B cell (primary cell): ENCODE data around the gene PDXK. TPM values are rescaled to one million over a fixed set of nuclear protein-coding genes. Genes with fewer than 3 reads are reported as not detected.

Experiments
- ATAC-seq: fragments of 200-7000 bp; cut with Tn5 transposase; one replicate; pipeline ENCODE4 v1.10.0; 2021; ENCODE audit warnings: low read depth, mild to moderate bottlenecking, moderate number of reproducible peaks, moderate library complexity
- CTCF ChIA-PET: fragments of 350-600 bp; sonication (Branson Sonifier 250); formaldehyde crosslinking; loops from one replicate; lab custom pipeline; 2021; ENCODE audit warnings: antibody characterized with exemption, inconsistent platforms; lab: Charles Lee
- POLR2A ChIA-PET: fragments of 350-600 bp; sonication (Branson Sonifier 250); formaldehyde crosslinking; loops from one replicate; lab custom pipeline; 2021; ENCODE audit warnings: antibody characterized with exemption; lab: Charles Lee
- DNase-seq: peaks from one replicate; pipeline ENCODE4 v3.0.0; 2013
- H2AFZ ChIP-seq: 2 replicates; pipeline ENCODE4 v1.6.1; 2012; ENCODE audit warnings: mild to moderate bottlenecking, low read depth, low read length; ENCODE audit not compliant: insufficient read depth, poor library complexity, severe bottlenecking
- H3K27ac ChIP-seq, 2 donors: 1 replicate in 1 of 2; 2 replicates in 1 of 2; pipeline ENCODE4 v1.5.1; 2012 to 2013; ENCODE audit warnings: low read length in 2 of 2, mild to moderate bottlenecking in 2 of 2, moderate library complexity in 1 of 2
- H3K27me3 ChIP-seq, 4 experiments: fragments of 200-600 bp in 1 of 4; sonication (generic) in 1 of 4; replicated peaks in 1 of 4; 1 replicate in 2 of 4; 2 replicates in 2 of 4; pipeline versions ENCODE4 v1.6.1 to v1.7.0; 2013 to 2016; ENCODE audit warnings: low read length in 3 of 4, mild to moderate bottlenecking in 2 of 4, mixed read lengths in 1 of 4, moderate library complexity in 1 of 4; ENCODE audit not compliant: insufficient read depth in 4 of 4, control insufficient read depth in 3 of 4; ENCODE audit errors: control extremely low read depth in 1 of 4
- H3K36me3 ChIP-seq, 2 experiments: replicated peaks in 1 of 2; 1 replicate in 1 of 2; 2 replicates in 1 of 2; pipeline versions ENCODE4 v1.6.1 to v1.7.1; 2013; ENCODE audit warnings: low read length in 1 of 2; ENCODE audit not compliant: insufficient read depth in 2 of 2, control insufficient read depth in 1 of 2; ENCODE audit errors: control extremely low read depth in 1 of 2, extremely low read depth in 1 of 2
- H3K4me1 ChIP-seq, 2 donors: fragments of 200-600 bp in 1 of 2; sonication (generic) in 1 of 2; 1 replicate in 1 of 2; 2 replicates in 1 of 2; pipeline versions ENCODE4 v1.5.1 to v1.6.1; 2013 to 2017; ENCODE audit warnings: low read length in 2 of 2; ENCODE audit not compliant: control insufficient read depth in 2 of 2, insufficient read depth in 2 of 2
- H3K4me2 ChIP-seq: replicated peaks from 2 replicates; pipeline ENCODE3; 2012; ENCODE audit warnings: mild to moderate bottlenecking, low read depth, low read length; ENCODE audit not compliant: poor library complexity, severe bottlenecking
- H3K4me3 ChIP-seq, 5 experiments: fragments of 200-600 bp in 1 of 5; sonication (generic) in 1 of 5; 1 replicate in 3 of 5; 2 replicates in 2 of 5; pipeline versions ENCODE4 v1.5.1 to v1.7.0; 2011 to 2016; ENCODE audit warnings: low read length in 4 of 5, mild to moderate bottlenecking in 4 of 5, low read depth in 2 of 5, control low read depth in 1 of 5, moderate library complexity in 1 of 5; ENCODE audit not compliant: insufficient read depth in 1 of 5; ENCODE audit errors: control extremely low read depth in 1 of 5, extremely low read depth in 1 of 5
- H3K79me2 ChIP-seq: fragments of 200-600 bp; sonication (generic); one replicate; pipeline ENCODE4 v1.6.0; 2016; ENCODE audit warnings: low read length; ENCODE audit not compliant: control insufficient read depth, insufficient read depth
- H3K9ac ChIP-seq: fragments of 200-600 bp; sonication (generic); 2 replicates; pipeline ENCODE4 v1.6.1; 2017; ENCODE audit warnings: mild to moderate bottlenecking, low read length, moderate library complexity
- H3K9me3 ChIP-seq, 3 donors: one replicate each; pipeline versions ENCODE4 v1.6.1 to v1.7.1; 2013; ENCODE audit warnings: low read length in 2 of 3; ENCODE audit not compliant: control insufficient read depth in 2 of 3, insufficient read depth in 1 of 3; ENCODE audit errors: control extremely low read depth in 1 of 3
- H4K20me1 ChIP-seq: 2 replicates; pipeline ENCODE4 v1.6.0; 2012; ENCODE audit warnings: mild to moderate bottlenecking, low read length; ENCODE audit not compliant: insufficient read depth, control insufficient read depth, poor library complexity, severe bottlenecking
- H3K27ac Mint-ChIP-seq: one replicate; pipeline ENCODE4 v1.8.0; 2021; ENCODE audit warnings: mixed read lengths
- H3K27me3 Mint-ChIP-seq: one replicate; pipeline ENCODE4 v1.8.0; 2021; ENCODE audit warnings: mixed read lengths
- H3K4me1 Mint-ChIP-seq: one replicate; pipeline ENCODE4 v1.8.0; 2021; ENCODE audit warnings: mixed read lengths
- H3K4me3 Mint-ChIP-seq: one replicate; pipeline ENCODE4 v1.8.0; 2021; ENCODE audit warnings: mixed read lengths
- H3K9me3 Mint-ChIP-seq: one replicate; pipeline ENCODE4 v1.8.0; 2022; ENCODE audit warnings: mixed read lengths; ENCODE audit not compliant: insufficient read depth
- CTCF ChIP-seq: fragments of 200-600 bp; IDR thresholded peaks from one replicate; pipeline ENCODE4 v1.8.0; 2022; ENCODE audit warnings: antibody characterized with exemption, mild to moderate bottlenecking
- EZH2 ChIP-seq: IDR thresholded peaks from 2 replicates; pipeline ENCODE4 v1.6.1; 2012; ENCODE audit warnings: borderline replicate concordance, low read depth, mild to moderate bottlenecking, moderate library complexity, low read length; ENCODE audit not compliant: insufficient read depth, poor library complexity, severe bottlenecking
- whole genome bisulfite sequencing: methylation state at CpG from one replicate; pipeline ENCODE4 v1.1.5; 2013; ENCODE audit warnings: missing lambda C conversion rate; ENCODE audit not compliant: insufficient coverage; 5-methylcytosine and 5-hydroxymethylcytosine counted together
- intact Hi-C: fragments of 100-400 bp; cut with micrococcal nuclease; formaldehyde crosslinking; loops from one replicate; pipeline ENCODE4 v1.10.0; 2022
- polyA plus RNA-seq: library from polyadenylated mRNA; depleted of rRNA; stranded (reverse); fragments of >200 nt; gene quantifications from 2 replicates; pipeline ENCODE4 v1.2.3, GENCODE V29; 2012
- total RNA-seq, 2 donors: library from RNA; stranded (reverse); fragments of 120-200 nt in 1 of 2; gene quantifications; 1 replicate in 1 of 2; 2 replicates in 1 of 2; pipeline versions ENCODE4 v1.2.3 to v1.2.4, GENCODE V29; 2013 to 2022

The PDXK gene
- total and polyA plus RNA-seq, 2 donors (not counting 1 experiment from before 2014, with no cell fraction given): 31.1 to 102 TPM

- 96% methylated on average over 23 of the region's 27 CpGs for WGBS
- Histone ChIP-seq H4K20me1 (no peaks in the 10 kb centered on the region), H3K27ac (no peak overlapping the region), H2AFZ (no peak overlapping the region), H3K36me3 (peaks cover 10 to 56% of the 10 kb centered on the region in 2 experiments), H3K9me3 (no peaks in the 10 kb centered on the region), H3K27me3 (no peaks in the 10 kb centered on the region), H3K4me1 (no peaks in the 10 kb centered on the region), H3K79me2 (no peaks in the 10 kb centered on the region), H3K4me3 (no peak overlapping the region), H3K4me2 (no peak overlapping the region), H3K9ac (no peak overlapping the region)
- DNase-seq (no peak), ATAC-seq (no peak)
- no peak for TF ChIP-seq CTCF
- no peak for TF ChIP-seq EZH2
- ChIA-PET CTCF (no interaction called here), POLR2A (no interaction called here)
- no peaks in the 10 kb centered on the region for H3K4me1 Mint-ChIP-seq
- no peaks in the 10 kb centered on the region for H3K27me3 Mint-ChIP-seq
- intact Hi-C loops: no loop called here
- no peak overlapping the region for H3K27ac Mint-ChIP-seq
- no peaks in the 10 kb centered on the region for H3K9me3 Mint-ChIP-seq
- no peak overlapping the region for H3K4me3 Mint-ChIP-seq
These were observed 24.4 kb upstream of the PDXK start for GRCh38 chr21:43694437-43695079.

- H3K4me1 Mint-ChIP-seq: no peaks in the 10 kb centered on the region
- H4K20me1 ChIP-seq: no peaks in the 10 kb centered on the region
- no peaks in the 10 kb centered on the region for H3K79me2 ChIP-seq
- no peak overlapping the region for H3K27ac ChIP-seq
- no peak overlapping the region for H3K9ac ChIP-seq
- peaks cover 7 to 39% of the 10 kb centered on the region in 2 experiments for H3K36me3 ChIP-seq
- H3K4me1 ChIP-seq: no peaks in the 10 kb centered on the region
- H3K9me3 ChIP-seq: no peaks in the 10 kb centered on the region
- DNase-seq (no peak), ATAC-seq (no peak)
- POLR2A ChIA-PET: no interaction called here
- CTCF ChIA-PET: no interaction called here
- no peak for TF ChIP-seq CTCF
- no peak for TF ChIP-seq EZH2
- no peak overlapping the region for H2AFZ ChIP-seq
- no peaks in the 10 kb centered on the region for H3K9me3 Mint-ChIP-seq
- no peak overlapping the region for H3K4me3 Mint-ChIP-seq
- no peaks in the 10 kb centered on the region for H3K27me3 ChIP-seq
- no peak overlapping the region for H3K27ac Mint-ChIP-seq
- intact Hi-C loops: no loop called here
- no peak overlapping the region for H3K4me3 ChIP-seq
- 98% methylated on average over 12 of the region's 17 CpGs for WGBS
- H3K27me3 Mint-ChIP-seq: no peaks in the 10 kb centered on the region
- H3K4me2 ChIP-seq: no peak overlapping the region
These were observed 22.7 kb upstream of the PDXK start for GRCh38 chr21:43696214-43696613.
